ENCODE data around the gene PPP1R12C. TPM values are rescaled to one million over a fixed set of nuclear protein-coding genes. Genes with fewer than 3 reads are reported as not detected.

The PPP1R12C gene
- total RNA-seq, 4 donors from 2014 or later = 40.0 to 110 (median 76.1) TPM

GRCh38 chr19:55103190-55103589 lies 14.2 kb downstream of the PPP1R12C start:
- intact Hi-C loops (cut with DNase I) = no loop called here
- H3K27me3 ChIP-seq = no peaks in the 10 kb centered on the region
- TF ChIP-seq POLR2A (IDR thresholded peaks at IDR 0.05) (no peak), CTCF (IDR thresholded peaks at IDR 0.05) (no peak)
- no peak overlapping the region for H3K4me3 ChIP-seq (replicated peaks in 1 of 3)
- 87 to 93% methylated on average over 9 of the region's 9 CpGs for WGBS, 2 donors
- no peak for DNase-seq
- H3K9me3 ChIP-seq = no peaks in the 10 kb centered on the region
- no peak overlapping the region for H3K27ac ChIP-seq
- H3K4me1 ChIP-seq = no peaks in the 10 kb centered on the region
- peaks cover 9 to 15% of the 10 kb centered on the region in 2 donors for H3K36me3 ChIP-seq

GRCh38 chr19:55101261-55101660 lies 16.2 kb downstream of the PPP1R12C start:
- peaks cover 9 to 15% of the 10 kb centered on the region in 2 donors for H3K36me3 ChIP-seq
- WGBS, 2 donors = 87 to 93% methylated on average over 10 of the region's 10 CpGs
- H3K4me3 ChIP-seq (replicated peaks in 1 of 3) = no peak overlapping the region
- DNase-seq = no peak
- H3K27me3 ChIP-seq = no peaks in the 10 kb centered on the region
- no peak for TF ChIP-seq CTCF (IDR thresholded peaks at IDR 0.05)
- no peak for TF ChIP-seq POLR2A (IDR thresholded peaks at IDR 0.05)
- H3K27ac ChIP-seq = no peak overlapping the region
- no peaks in the 10 kb centered on the region for H3K4me1 ChIP-seq
- H3K9me3 ChIP-seq = no peaks in the 10 kb centered on the region
- intact Hi-C loops (cut with DNase I) = no loop called here

GRCh38 chr19:55099557-55100506 lies 17.6 kb downstream of the PPP1R12C start:
- no peak for TF ChIP-seq POLR2A (IDR thresholded peaks at IDR 0.05)
- no peak for TF ChIP-seq CTCF (IDR thresholded peaks at IDR 0.05)
- no peak for DNase-seq
- Histone ChIP-seq H3K4me3 (replicated peaks in 1 of 3) (no peak overlapping the region), H3K9me3 (no peaks in the 10 kb centered on the region), H3K36me3 (peaks cover 14 to 19% of the 10 kb centered on the region in 2 donors), H3K27me3 (no peaks in the 10 kb centered on the region), H3K27ac (no peak overlapping the region), H3K4me1 (no peaks in the 10 kb centered on the region)
- WGBS, 2 donors = 91 to 92% methylated on average over 22 to 26 of the region's 27 CpGs
- intact Hi-C loops (cut with DNase I) = no loop called here

GRCh38 chr19:55098716-55099556 lies 18.5 kb downstream of the PPP1R12C start:
- intact Hi-C loops (cut with DNase I) = no loop called here
- DNase-seq = no peak
- 88% methylated on average over 16 of the region's 27 CpGs; no CpG with 5 or more reads in 1 of the 2 donors for WGBS, 2 donors
- H3K9me3 ChIP-seq = no peaks in the 10 kb centered on the region
- no peaks in the 10 kb centered on the region for H3K4me1 ChIP-seq
- no peak overlapping the region for H3K4me3 ChIP-seq (replicated peaks in 1 of 3)
- no peaks in the 10 kb centered on the region for H3K27me3 ChIP-seq
- TF ChIP-seq CTCF (IDR thresholded peaks at IDR 0.05) (no peak), POLR2A (IDR thresholded peaks at IDR 0.05) (no peak)
- H3K36me3 ChIP-seq = peaks cover 21 to 25% of the 10 kb centered on the region in 2 donors
- no peak overlapping the region for H3K27ac ChIP-seq
